B cell (primary cell): ENCODE measurements around the gene CACHD1. TPM values are rescaled to one million over a fixed set of nuclear protein-coding genes. Genes with fewer than 3 reads are reported as not detected.

Experiments
- ATAC-seq: fragments of 200-7000 bp; cut with Tn5 transposase; one replicate; pipeline ENCODE4 v1.10.0; 2021; ENCODE audit warnings: low read depth, mild to moderate bottlenecking, moderate number of reproducible peaks, moderate library complexity
- CTCF ChIA-PET: fragments of 350-600 bp; sonication (Branson Sonifier 250); formaldehyde crosslinking; loops from one replicate; lab custom pipeline; 2021; ENCODE audit warnings: antibody characterized with exemption, inconsistent platforms; lab: Charles Lee
- POLR2A ChIA-PET: fragments of 350-600 bp; sonication (Branson Sonifier 250); formaldehyde crosslinking; loops from one replicate; lab custom pipeline; 2021; ENCODE audit warnings: antibody characterized with exemption; lab: Charles Lee
- DNase-seq: peaks from one replicate; pipeline ENCODE4 v3.0.0; 2013
- H2AFZ ChIP-seq: 2 replicates; pipeline ENCODE4 v1.6.1; 2012; ENCODE audit warnings: mild to moderate bottlenecking, low read depth, low read length; ENCODE audit not compliant: insufficient read depth, poor library complexity, severe bottlenecking
- H3K27ac ChIP-seq, 2 donors: 1 replicate in 1 of 2; 2 replicates in 1 of 2; pipeline ENCODE4 v1.5.1; 2012 to 2013; ENCODE audit warnings: low read length in 2 of 2, mild to moderate bottlenecking in 2 of 2, moderate library complexity in 1 of 2
- H3K27me3 ChIP-seq, 4 experiments: fragments of 200-600 bp in 1 of 4; sonication (generic) in 1 of 4; replicated peaks in 1 of 4; 1 replicate in 2 of 4; 2 replicates in 2 of 4; pipeline versions ENCODE4 v1.6.1 to v1.7.0; 2013 to 2016; ENCODE audit warnings: low read length in 3 of 4, mild to moderate bottlenecking in 2 of 4, mixed read lengths in 1 of 4, moderate library complexity in 1 of 4; ENCODE audit not compliant: insufficient read depth in 4 of 4, control insufficient read depth in 3 of 4; ENCODE audit errors: control extremely low read depth in 1 of 4
- H3K36me3 ChIP-seq, 2 experiments: replicated peaks in 1 of 2; 1 replicate in 1 of 2; 2 replicates in 1 of 2; pipeline versions ENCODE4 v1.6.1 to v1.7.1; 2013; ENCODE audit warnings: low read length in 1 of 2; ENCODE audit not compliant: insufficient read depth in 2 of 2, control insufficient read depth in 1 of 2; ENCODE audit errors: control extremely low read depth in 1 of 2, extremely low read depth in 1 of 2
- H3K4me1 ChIP-seq, 2 donors: fragments of 200-600 bp in 1 of 2; sonication (generic) in 1 of 2; 1 replicate in 1 of 2; 2 replicates in 1 of 2; pipeline versions ENCODE4 v1.5.1 to v1.6.1; 2013 to 2017; ENCODE audit warnings: low read length in 2 of 2; ENCODE audit not compliant: control insufficient read depth in 2 of 2, insufficient read depth in 2 of 2
- H3K4me2 ChIP-seq: replicated peaks from 2 replicates; pipeline ENCODE3; 2012; ENCODE audit warnings: mild to moderate bottlenecking, low read depth, low read length; ENCODE audit not compliant: poor library complexity, severe bottlenecking
- H3K4me3 ChIP-seq, 5 experiments: fragments of 200-600 bp in 1 of 5; sonication (generic) in 1 of 5; 1 replicate in 3 of 5; 2 replicates in 2 of 5; pipeline versions ENCODE4 v1.5.1 to v1.7.0; 2011 to 2016; ENCODE audit warnings: low read length in 4 of 5, mild to moderate bottlenecking in 4 of 5, low read depth in 2 of 5, control low read depth in 1 of 5, moderate library complexity in 1 of 5; ENCODE audit not compliant: insufficient read depth in 1 of 5; ENCODE audit errors: control extremely low read depth in 1 of 5, extremely low read depth in 1 of 5
- H3K79me2 ChIP-seq: fragments of 200-600 bp; sonication (generic); one replicate; pipeline ENCODE4 v1.6.0; 2016; ENCODE audit warnings: low read length; ENCODE audit not compliant: control insufficient read depth, insufficient read depth
- H3K9ac ChIP-seq: fragments of 200-600 bp; sonication (generic); 2 replicates; pipeline ENCODE4 v1.6.1; 2017; ENCODE audit warnings: mild to moderate bottlenecking, low read length, moderate library complexity
- H3K9me3 ChIP-seq, 3 donors: one replicate each; pipeline versions ENCODE4 v1.6.1 to v1.7.1; 2013; ENCODE audit warnings: low read length in 2 of 3; ENCODE audit not compliant: control insufficient read depth in 2 of 3, insufficient read depth in 1 of 3; ENCODE audit errors: control extremely low read depth in 1 of 3
- H4K20me1 ChIP-seq: 2 replicates; pipeline ENCODE4 v1.6.0; 2012; ENCODE audit warnings: mild to moderate bottlenecking, low read length; ENCODE audit not compliant: insufficient read depth, control insufficient read depth, poor library complexity, severe bottlenecking
- H3K27ac Mint-ChIP-seq: one replicate; pipeline ENCODE4 v1.8.0; 2021; ENCODE audit warnings: mixed read lengths
- H3K27me3 Mint-ChIP-seq: one replicate; pipeline ENCODE4 v1.8.0; 2021; ENCODE audit warnings: mixed read lengths
- H3K4me1 Mint-ChIP-seq: one replicate; pipeline ENCODE4 v1.8.0; 2021; ENCODE audit warnings: mixed read lengths
- H3K4me3 Mint-ChIP-seq: one replicate; pipeline ENCODE4 v1.8.0; 2021; ENCODE audit warnings: mixed read lengths
- H3K9me3 Mint-ChIP-seq: one replicate; pipeline ENCODE4 v1.8.0; 2022; ENCODE audit warnings: mixed read lengths; ENCODE audit not compliant: insufficient read depth
- EZH2 ChIP-seq: IDR thresholded peaks from 2 replicates; pipeline ENCODE4 v1.6.1; 2012; ENCODE audit warnings: borderline replicate concordance, low read depth, mild to moderate bottlenecking, moderate library complexity, low read length; ENCODE audit not compliant: insufficient read depth, poor library complexity, severe bottlenecking
- WGBS: methylation state at CpG from one replicate; pipeline ENCODE4 v1.1.5; 2013; ENCODE audit warnings: missing lambda C conversion rate; ENCODE audit not compliant: insufficient coverage; 5-methylcytosine and 5-hydroxymethylcytosine counted together
- intact Hi-C: fragments of 100-400 bp; cut with micrococcal nuclease; formaldehyde crosslinking; loops from one replicate; pipeline ENCODE4 v1.10.0; 2022
- polyA plus RNA-seq: library from polyadenylated mRNA; depleted of rRNA; stranded (reverse); fragments of >200 nt; gene quantifications from 2 replicates; pipeline ENCODE4 v1.2.3, GENCODE V29; 2012
- total RNA-seq, 2 donors: library from RNA; stranded (reverse); fragments of 120-200 nt in 1 of 2; gene quantifications; 1 replicate in 1 of 2; 2 replicates in 1 of 2; pipeline versions ENCODE4 v1.2.3 to v1.2.4, GENCODE V29; 2013 to 2022
- TF ChIP-seq, protein P1 (sequence below): fragments of 200-600 bp; IDR thresholded peaks from one replicate; pipeline ENCODE4 v1.8.0; 2022; ENCODE audit warnings: antibody characterized with exemption, mild to moderate bottlenecking

Gene CACHD1
- total and polyA plus RNA-seq, 2 donors (not counting 1 experiment from before 2014, with no cell fraction given): not detected

DNA sequence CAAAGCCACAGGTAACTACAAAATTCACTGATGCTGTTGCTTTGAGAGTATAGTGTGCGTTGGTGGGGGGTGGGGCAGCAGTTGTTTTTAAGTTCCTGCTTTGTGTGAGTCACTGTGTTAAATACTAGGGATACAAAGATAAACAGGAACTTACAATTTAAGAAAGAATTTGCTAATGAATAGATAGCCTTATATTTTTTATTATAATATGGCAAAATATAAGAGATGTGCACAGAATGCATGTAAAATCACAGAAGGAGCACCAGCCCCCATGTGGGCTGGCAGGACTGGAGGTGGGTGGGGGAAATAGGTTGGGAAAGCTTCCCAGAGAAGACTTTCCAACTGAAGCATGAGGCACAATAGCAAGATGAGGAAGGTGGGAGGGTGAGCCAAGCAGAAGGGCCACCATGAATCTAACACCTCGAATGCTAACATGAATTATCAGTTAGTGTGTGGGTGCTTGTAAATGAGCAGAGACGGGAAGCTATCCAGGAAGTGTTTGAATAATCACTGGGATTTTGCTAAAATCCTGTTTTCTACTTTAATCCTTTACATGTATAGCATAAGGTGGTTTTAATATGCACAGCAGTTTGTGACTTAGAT, 217.9 kb downstream of the CACHD1 start:
- no peak for ATAC-seq
- POLR2A ChIA-PET: no interaction called here
- Histone ChIP-seq H3K79me2 (no peaks in the 10 kb centered on the region), H3K9me3 (no peaks in the 10 kb centered on the region), H4K20me1 (no peaks in the 10 kb centered on the region), H3K36me3 (no peaks in the 10 kb centered on the region), H2AFZ (no peak overlapping the region), H3K27me3 (no peaks in the 10 kb centered on the region), H3K4me3 (no peak overlapping the region), H3K27ac (no peak overlapping the region), H3K4me2 (no peak overlapping the region), H3K4me1 (no peaks in the 10 kb centered on the region), H3K9ac (no peak overlapping the region)
- H3K9me3 Mint-ChIP-seq: no peaks in the 10 kb centered on the region
- H3K4me3 Mint-ChIP-seq: no peak overlapping the region
- H3K4me1 Mint-ChIP-seq: no peaks in the 10 kb centered on the region
- no peak for DNase-seq
- intact Hi-C loops: no loop called here
- no peak for TF ChIP-seq EZH2
- TF ChIP-seq, protein P1, sequence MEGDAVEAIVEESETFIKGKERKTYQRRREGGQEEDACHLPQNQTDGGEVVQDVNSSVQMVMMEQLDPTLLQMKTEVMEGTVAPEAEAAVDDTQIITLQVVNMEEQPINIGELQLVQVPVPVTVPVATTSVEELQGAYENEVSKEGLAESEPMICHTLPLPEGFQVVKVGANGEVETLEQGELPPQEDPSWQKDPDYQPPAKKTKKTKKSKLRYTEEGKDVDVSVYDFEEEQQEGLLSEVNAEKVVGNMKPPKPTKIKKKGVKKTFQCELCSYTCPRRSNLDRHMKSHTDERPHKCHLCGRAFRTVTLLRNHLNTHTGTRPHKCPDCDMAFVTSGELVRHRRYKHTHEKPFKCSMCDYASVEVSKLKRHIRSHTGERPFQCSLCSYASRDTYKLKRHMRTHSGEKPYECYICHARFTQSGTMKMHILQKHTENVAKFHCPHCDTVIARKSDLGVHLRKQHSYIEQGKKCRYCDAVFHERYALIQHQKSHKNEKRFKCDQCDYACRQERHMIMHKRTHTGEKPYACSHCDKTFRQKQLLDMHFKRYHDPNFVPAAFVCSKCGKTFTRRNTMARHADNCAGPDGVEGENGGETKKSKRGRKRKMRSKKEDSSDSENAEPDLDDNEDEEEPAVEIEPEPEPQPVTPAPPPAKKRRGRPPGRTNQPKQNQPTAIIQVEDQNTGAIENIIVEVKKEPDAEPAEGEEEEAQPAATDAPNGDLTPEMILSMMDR: no peak
- peaks cover 11% of the 10 kb centered on the region for H3K27me3 Mint-ChIP-seq
- no CpG with 5 or more reads among the region's 3 CpGs for WGBS
- CTCF ChIA-PET: interaction anchor here (0.9 to 4.5 kb wide), 6 partner anchors 9 to 1000 kb away, joined by 3 to 25 read pairs (median 4); no protein-coding TSS in a partner anchor
- H3K27ac Mint-ChIP-seq: no peak overlapping the region

DNA sequence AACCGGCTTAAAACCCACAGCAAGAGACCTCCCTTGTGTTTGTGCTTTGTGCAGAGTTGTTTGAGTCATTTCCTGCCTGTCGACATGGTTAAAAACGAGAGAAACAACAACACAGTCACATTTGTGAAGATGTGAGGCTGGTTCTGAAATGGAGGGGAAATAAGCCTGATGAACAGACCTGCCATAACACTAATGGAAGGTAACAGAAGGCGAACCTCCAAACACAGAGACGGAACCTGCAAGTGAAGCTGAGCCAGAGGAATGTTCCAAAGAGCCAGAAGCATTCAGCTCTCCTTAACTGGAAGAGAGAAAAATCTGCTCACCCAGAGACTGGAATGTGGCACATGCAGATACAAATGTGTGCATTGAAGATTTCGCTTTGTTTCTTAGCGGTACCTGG, 221.7 kb downstream of the CACHD1 start:
- CTCF ChIA-PET: no interaction called here
- DNase-seq: no peak
- no peak overlapping the region for H3K4me3 ChIP-seq

More for the DNA sequence above, 221.7 kb downstream of the CACHD1 start:
- ATAC-seq: no peak
- TF ChIP-seq, protein P1: no peak
- TF ChIP-seq EZH2: no peak
- H3K4me1 ChIP-seq: no peaks in the 10 kb centered on the region
- no peak overlapping the region for H3K4me2 ChIP-seq
- no peaks in the 10 kb centered on the region for H3K27me3 ChIP-seq
- intact Hi-C loops: no loop called here
- Mint-ChIP-seq H3K4me3 (no peak overlapping the region), H3K27ac (no peak overlapping the region), H3K9me3 (no peaks in the 10 kb centered on the region), H3K27me3 (peaks cover 17% of the 10 kb centered on the region), H3K4me1 (no peaks in the 10 kb centered on the region)
- H3K36me3 ChIP-seq: no peaks in the 10 kb centered on the region
- no peak overlapping the region for H3K9ac ChIP-seq
- WGBS: 100% methylated on average over 3 of the region's 7 CpGs
- POLR2A ChIA-PET: no interaction called here
- no peaks in the 10 kb centered on the region for H3K79me2 ChIP-seq
- no peak overlapping the region for H2AFZ ChIP-seq
- H3K9me3 ChIP-seq: no peaks in the 10 kb centered on the region
- no peaks in the 10 kb centered on the region for H4K20me1 ChIP-seq
- no peak overlapping the region for H3K27ac ChIP-seq
